LNCaP clone FGC (cell line): Measurements from ENCODE around the gene NOL7.

Source experiments
- DNase-seq: peaks from one replicate; pipeline ENCODE4 v3.0.0-alpha.2; 2011; ENCODE audit warnings: low read depth
- H3K4me3 ChIP-seq: 2 replicates; pipeline ENCODE4 v1.5.1; 2011; ENCODE audit warnings: mild to moderate bottlenecking, low read depth, low read length, control low read depth
- CTCF ChIP-seq: IDR thresholded peaks from 2 replicates; pipeline ENCODE4 v1.5.1; 2012; ENCODE audit warnings: mild to moderate bottlenecking; ENCODE audit not compliant: control insufficient read depth, insufficient read depth; ENCODE audit errors: extremely low read depth

Gene NOL7

GRCh38 chr6:13611715-13612114 lies 3.4 kb upstream of the NOL7 start:
- TF ChIP-seq CTCF = no peak
- H3K4me3 ChIP-seq = no peak overlapping the region

GRCh38 chr6:13613029-13613594 lies 2.0 kb upstream of the NOL7 start:
- no peak for TF ChIP-seq CTCF
- no peak overlapping the region for H3K4me3 ChIP-seq

More at GRCh38 chr6:13611715-13612114, 3.4 kb upstream of the NOL7 start:
- no peak for DNase-seq

GRCh38 chr6:13614126-13614925 lies 809 bp upstream of the NOL7 start:
- DNase-seq = no peak
- peak overlapping the region; percentile 75 for H3K4me3 ChIP-seq
- no peak for TF ChIP-seq CTCF

More at GRCh38 chr6:13613029-13613594, 2.0 kb upstream of the NOL7 start:
- no peak for DNase-seq

- TF ChIP-seq CTCF = no peak
- H3K4me3 ChIP-seq = peak overlapping the region; percentile 75
- no peak for DNase-seq
Observed at GRCh38 chr6:13615792-13616120, 621 bp downstream of the NOL7 start.

GRCh38 chr6:13617066-13617465 lies 1.9 kb downstream of the NOL7 start:
- no peak overlapping the region for H3K4me3 ChIP-seq
- no peak for DNase-seq
- TF ChIP-seq CTCF = no peak

GRCh38 chr6:13624871-13625288 lies 9.7 kb downstream of the NOL7 start:
- no peak for DNase-seq
- TF ChIP-seq CTCF = peak; percentile 51
- H3K4me3 ChIP-seq = no peak overlapping the region
